IPS DF 6.9 (cell line): ENCODE results near the gene PADI3.
"Not testable (repeated sequence)": the region's sequence is repeated elsewhere in the genome, so short reads cannot be mapped to it uniquely, and the experiment has no call there.

Experiments
- DNase-seq: peaks from one replicate; pipeline ENCODE4 v3.0.0-alpha.2; 2013; ENCODE audit warnings: low read depth, low spot score
- H3K27ac ChIP-seq: one replicate; pipeline ENCODE4 v1.5.1; 2013; ENCODE audit warnings: low read length, control low read depth
- H3K27me3 ChIP-seq: 2 replicates; pipeline ENCODE4 v1.6.1; 2013; ENCODE audit warnings: mild to moderate bottlenecking, low read length; ENCODE audit not compliant: control insufficient read depth, insufficient read depth
- H3K36me3 ChIP-seq: 2 replicates; pipeline ENCODE4 v1.6.1; 2013; ENCODE audit warnings: low read length; ENCODE audit not compliant: control insufficient read depth, insufficient read depth
- H3K4me1 ChIP-seq: 2 replicates; pipeline ENCODE4 v1.6.1; 2013; ENCODE audit warnings: low read length; ENCODE audit not compliant: control insufficient read depth, insufficient read depth
- H3K4me3 ChIP-seq: 2 replicates; pipeline ENCODE4 v1.5.1; 2013; ENCODE audit warnings: mild to moderate bottlenecking, low read length
- H3K9me3 ChIP-seq: 2 replicates; pipeline ENCODE4 v1.6.1; 2013; ENCODE audit warnings: low read length, inconsistent platforms; ENCODE audit not compliant: control insufficient read depth, insufficient read depth
- WGBS: extraction: QIAGEN DNeasy Blood & Tissue Kit; methylation state at CpG from one replicate; pipeline ENCODE4 v1.1.7; 2013; ENCODE audit warnings: mixed read lengths, missing lambda C conversion rate; ENCODE audit not compliant: insufficient read length, insufficient coverage; 5-methylcytosine and 5-hydroxymethylcytosine counted together

The PADI3 gene

DNA sequence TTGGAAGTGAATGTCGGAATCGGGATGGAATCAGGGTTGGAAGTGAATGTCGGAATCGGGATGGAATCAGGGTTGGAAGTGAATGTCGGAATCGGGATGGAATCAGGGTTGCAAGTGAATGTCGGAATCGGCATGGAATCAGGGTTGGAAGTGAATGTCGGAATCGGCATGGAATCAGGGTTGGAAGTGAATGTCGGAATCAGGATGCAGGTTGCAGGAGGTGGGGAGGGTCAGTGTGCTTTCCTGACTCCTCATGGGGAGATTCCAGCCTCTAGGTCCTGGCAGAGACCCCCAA, 7.2 kb upstream of the PADI3 start:
- not testable (repeated sequence) for H3K4me3 ChIP-seq, H3K4me1 ChIP-seq, H3K27ac ChIP-seq, H3K27me3 ChIP-seq, H3K9me3 ChIP-seq, H3K36me3 ChIP-seq, DNase-seq
- WGBS: no CpG with 5 or more reads among the region's 11 CpGs

DNA sequence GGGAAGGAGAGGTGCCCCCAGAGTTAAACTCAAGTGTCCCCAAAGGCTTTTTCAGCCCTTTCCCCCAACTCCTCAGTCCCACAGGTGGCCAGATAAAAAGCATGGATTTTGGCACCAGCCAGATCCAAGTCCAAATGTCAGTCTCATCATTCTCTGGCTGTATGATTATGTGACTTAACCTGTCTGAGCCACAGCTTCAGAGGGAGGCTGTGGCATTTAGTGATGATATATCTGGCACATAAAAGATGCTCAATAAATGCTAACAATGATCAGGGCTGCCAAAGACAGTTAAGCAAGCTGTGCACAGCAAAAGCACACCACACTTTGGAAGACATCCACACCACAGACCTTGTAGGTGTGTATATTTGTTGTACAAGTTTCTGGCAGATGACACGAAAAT, 5.6 kb upstream of the PADI3 start:
- Histone ChIP-seq H3K9me3 (no peaks in the 10 kb centered on the region), H3K4me1 (0 out of 2 replicates have a peak, but pooled peaks cover 3% of the 10 kb centered on the region), H3K27me3 (no peaks in the 10 kb centered on the region), H3K4me3 (no peak overlapping the region), H3K36me3 (no peaks in the 10 kb centered on the region), H3K27ac (no peak overlapping the region)
- DNase-seq: no peak
- no CpG with 5 or more reads among the region's 1 CpG for WGBS

DNA sequence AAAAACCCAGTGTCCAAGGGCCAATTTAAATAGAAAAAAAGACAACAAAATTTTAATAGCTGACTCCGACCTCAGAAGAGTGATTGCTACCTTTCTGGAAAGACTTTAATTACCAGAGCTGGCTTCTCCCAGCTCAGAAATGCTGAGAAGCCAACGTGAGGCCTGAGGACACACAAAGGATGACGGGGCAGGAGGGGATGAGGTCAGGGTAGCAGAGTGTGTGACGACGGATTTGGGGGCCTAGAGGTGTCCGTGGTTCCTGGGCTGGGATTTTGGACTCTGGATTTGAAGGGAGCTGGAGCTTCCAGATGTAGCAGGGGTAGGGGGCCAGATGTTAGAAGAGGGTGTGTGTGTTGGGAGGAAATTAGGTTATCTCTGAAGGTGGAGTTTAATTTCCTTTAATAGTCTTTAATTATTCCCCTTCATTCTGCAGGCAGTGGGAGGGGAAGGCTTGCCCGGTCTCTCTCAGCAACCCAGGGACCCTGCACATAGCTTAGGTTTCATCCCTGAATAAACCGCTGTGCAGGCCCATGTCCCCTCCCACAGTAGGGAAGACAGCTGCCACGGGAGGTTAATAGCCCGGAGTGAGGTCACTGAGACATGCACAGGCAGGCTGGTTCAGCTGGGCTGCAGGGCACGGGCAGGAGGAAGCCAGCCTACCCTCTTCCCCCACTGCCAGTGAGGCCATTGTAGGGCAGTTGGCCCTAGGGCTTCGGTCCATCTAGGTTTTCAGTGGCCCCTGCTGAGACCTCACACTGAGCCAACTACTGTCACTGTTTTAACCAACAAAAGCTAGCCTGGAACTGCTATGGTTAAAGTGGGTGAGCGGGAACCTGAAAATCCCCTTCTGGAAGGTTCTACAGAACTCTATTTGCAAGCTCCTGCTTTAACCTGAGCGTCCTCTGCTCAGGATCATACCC, 3.8 kb upstream of the PADI3 start:
- DNase-seq: no peak
- no CpG with 5 or more reads among the region's 14 CpGs for WGBS
- Histone ChIP-seq H3K4me1 (0 out of 2 replicates have a peak, but pooled peaks cover 4% of the 10 kb centered on the region), H3K27me3 (no peaks in the 10 kb centered on the region), H3K36me3 (no peaks in the 10 kb centered on the region), H3K27ac (no peak overlapping the region), H3K4me3 (no peak overlapping the region), H3K9me3 (no peaks in the 10 kb centered on the region)

DNA sequence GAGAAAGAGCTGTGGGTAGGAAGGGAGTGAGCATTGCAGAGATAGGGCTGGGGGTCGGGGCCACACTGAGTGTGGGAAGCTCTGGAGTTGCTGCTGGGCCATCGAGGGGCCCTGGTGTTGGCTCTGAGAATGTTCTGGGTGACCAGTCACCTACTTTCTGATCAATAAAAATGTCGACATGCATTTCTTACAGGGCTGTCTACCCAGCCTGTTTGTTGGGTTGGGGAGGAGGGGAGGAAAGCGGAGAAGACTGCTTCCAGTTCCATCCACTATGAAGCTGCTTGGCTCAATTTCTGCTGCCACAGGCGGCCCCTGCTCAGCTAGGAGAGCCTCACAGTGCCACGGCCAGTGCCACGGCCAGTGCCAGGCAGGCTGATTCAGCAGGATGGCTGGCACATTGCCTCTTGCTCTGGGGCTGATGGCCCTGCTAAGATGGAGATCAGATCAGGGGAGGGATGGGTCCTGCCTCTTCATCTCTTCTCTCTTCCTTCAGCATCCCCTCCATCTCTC, 3.0 kb upstream of the PADI3 start:
- Histone ChIP-seq H3K9me3 (no peaks in the 10 kb centered on the region), H3K4me3 (no peak overlapping the region), H3K27ac (no peak overlapping the region), H3K4me1 (0 out of 2 replicates have a peak, but pooled peaks cover 4% of the 10 kb centered on the region), H3K36me3 (no peaks in the 10 kb centered on the region), H3K27me3 (no peaks in the 10 kb centered on the region)
- DNase-seq: no peak
- no CpG with 5 or more reads among the region's 7 CpGs for WGBS

DNA sequence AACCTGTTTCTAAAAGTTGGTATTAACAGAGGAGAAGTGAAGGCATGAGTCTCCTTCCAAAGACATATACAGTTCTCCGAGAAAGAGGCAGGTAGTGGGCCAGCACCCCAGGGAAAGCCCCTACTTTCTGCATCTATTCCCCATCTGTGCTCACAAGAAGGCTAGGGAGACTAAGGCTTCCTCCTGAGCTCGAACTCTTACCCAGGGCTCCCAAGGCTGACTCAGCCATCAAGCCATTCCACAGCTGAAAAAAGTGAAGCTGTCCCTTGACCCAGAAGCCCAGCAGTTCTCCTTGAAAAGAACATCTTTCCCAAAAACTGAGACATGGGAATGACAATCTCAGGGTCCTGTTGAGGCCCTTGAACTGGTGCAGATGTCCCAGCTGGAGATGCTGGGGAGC, 1.9 kb upstream of the PADI3 start:
- Histone ChIP-seq H3K27me3 (no peaks in the 10 kb centered on the region), H3K4me1 (0 out of 2 replicates have a peak, but pooled peaks cover 1% of the 10 kb centered on the region), H3K9me3 (no peaks in the 10 kb centered on the region), H3K36me3 (no peaks in the 10 kb centered on the region), H3K27ac (no peak overlapping the region), H3K4me3 (no peak overlapping the region)
- no peak for DNase-seq
- no CpG with 5 or more reads among the region's 2 CpGs for WGBS

DNA sequence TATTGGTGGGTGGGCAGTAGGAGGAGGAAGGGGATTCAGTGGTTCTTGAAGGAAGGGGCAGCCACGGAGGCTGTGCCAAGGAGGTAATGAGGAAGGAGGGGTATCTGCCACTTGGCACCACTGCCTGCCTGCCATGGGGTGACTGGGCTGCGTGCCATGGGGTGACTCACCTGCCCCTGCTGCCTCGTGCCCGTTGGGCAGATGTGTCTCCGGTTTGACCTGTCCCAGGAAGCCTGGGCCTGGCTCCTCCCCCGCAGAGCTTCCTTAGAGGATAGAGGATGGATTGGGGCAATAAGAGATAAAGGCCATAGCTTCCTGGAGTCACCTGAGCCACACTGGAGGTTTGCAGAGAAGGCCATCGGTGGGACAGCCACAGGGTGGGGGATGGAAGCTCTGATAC, 1.7 kb downstream of the PADI3 start:
- no peak overlapping the region for H3K4me3 ChIP-seq
- no peaks in the 10 kb centered on the region for H3K27me3 ChIP-seq
- no peak overlapping the region for H3K27ac ChIP-seq
- no peaks in the 10 kb centered on the region for H3K9me3 ChIP-seq
- no CpG with 5 or more reads among the region's 7 CpGs for WGBS
- H3K4me1 ChIP-seq: 0 out of 2 replicates have a peak, but pooled peaks cover 1% of the 10 kb centered on the region
- DNase-seq: no peak
- H3K36me3 ChIP-seq: no peaks in the 10 kb centered on the region

DNA sequence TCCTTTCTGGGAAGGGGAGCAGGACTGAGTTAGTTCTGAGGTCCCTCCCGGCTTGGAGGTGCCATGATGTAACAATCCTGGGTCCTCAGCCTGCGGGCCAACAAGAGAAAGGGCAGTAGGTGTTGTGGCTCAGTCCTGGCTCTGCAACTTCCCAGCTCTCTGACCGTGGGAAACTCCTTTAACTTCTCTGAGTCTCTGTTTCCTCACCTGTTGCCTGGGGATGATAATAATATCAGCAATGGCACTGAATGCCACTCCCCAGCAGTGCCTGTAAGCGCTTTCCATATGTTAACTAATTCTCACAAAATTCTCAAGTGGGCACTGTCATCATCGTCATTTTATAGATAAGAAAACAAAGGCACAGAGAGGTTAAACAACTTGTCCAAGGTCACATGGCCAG, 2.3 kb downstream of the PADI3 start:
- no peaks in the 10 kb centered on the region for H3K9me3 ChIP-seq
- H3K4me3 ChIP-seq: no peak overlapping the region
- DNase-seq: no peak
- H3K36me3 ChIP-seq: no peaks in the 10 kb centered on the region
- no CpG with 5 or more reads among the region's 5 CpGs for WGBS
- H3K27ac ChIP-seq: no peak overlapping the region
- H3K4me1 ChIP-seq: 0 out of 2 replicates have a peak, but pooled peaks cover 1% of the 10 kb centered on the region
- no peaks in the 10 kb centered on the region for H3K27me3 ChIP-seq

DNA sequence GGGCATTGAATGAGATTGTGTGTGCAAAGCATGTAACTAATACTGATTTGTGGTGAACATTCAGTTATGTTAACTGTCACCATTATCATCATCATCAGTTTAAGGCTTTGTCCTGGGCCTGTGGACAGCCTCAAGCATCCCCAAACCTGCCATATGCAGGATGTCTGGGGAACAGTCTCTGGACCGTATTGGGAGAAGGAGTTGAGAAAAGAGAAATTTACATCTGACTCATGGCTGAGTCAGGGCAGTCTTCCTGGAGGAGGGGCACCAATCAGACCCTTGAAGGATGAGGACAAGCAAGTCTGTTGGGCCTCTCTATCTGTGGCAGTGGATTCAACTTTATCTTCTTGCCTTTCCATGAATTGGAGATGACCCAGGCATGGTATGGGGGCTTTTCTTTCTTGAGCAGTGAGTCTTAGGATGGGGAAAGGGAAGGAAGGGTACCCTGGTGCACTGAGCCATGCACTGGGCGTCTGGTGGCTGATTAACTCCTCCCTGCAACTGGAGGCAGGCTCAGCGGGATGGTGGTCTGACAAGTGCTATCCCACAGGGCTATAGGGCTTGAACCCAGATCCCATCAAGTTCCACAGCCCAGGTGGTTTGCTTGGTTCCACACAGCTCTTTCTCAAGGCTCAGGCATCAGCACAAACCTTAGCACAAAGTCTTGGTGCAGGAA, 2.9 kb downstream of the PADI3 start:
- DNase-seq: no peak
- H3K27ac ChIP-seq: no peak overlapping the region
- no CpG with 5 or more reads among the region's 3 CpGs for WGBS

DNA sequence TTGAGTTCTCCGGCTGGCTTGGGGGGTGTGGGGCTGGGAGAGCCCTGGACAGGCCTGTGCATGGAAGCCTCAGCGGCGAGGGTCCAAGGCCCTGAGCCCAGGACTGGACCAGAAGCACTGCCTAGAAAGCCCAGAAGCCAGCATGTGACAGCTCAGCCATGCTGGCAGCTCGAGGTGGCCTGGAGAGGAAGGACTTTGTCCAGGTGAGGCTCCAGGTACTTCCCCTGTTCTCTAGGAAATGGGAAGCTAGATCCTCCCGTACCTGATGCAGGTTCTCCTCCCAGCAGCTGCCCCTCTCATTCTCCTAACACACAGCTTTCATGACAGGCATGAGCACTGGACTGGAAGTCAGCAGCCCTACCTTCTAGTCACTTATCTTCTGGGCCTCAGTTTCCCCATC, 6.4 kb downstream of the PADI3 start:
- H3K36me3 ChIP-seq: no peaks in the 10 kb centered on the region
- H3K27me3 ChIP-seq: no peaks in the 10 kb centered on the region
- peaks cover 2% of the 10 kb centered on the region; the same call in 1 of the 2 replicates for H3K4me1 ChIP-seq
- H3K4me3 ChIP-seq: no peak overlapping the region
- no CpG with 5 or more reads among the region's 5 CpGs for WGBS
- H3K27ac ChIP-seq: no peak overlapping the region
- no peaks in the 10 kb centered on the region for H3K9me3 ChIP-seq
- no peak for DNase-seq

More for the DNA sequence above, 2.9 kb downstream of the PADI3 start:
- no peak overlapping the region for H3K4me3 ChIP-seq
- no peaks in the 10 kb centered on the region for H3K9me3 ChIP-seq
- H3K36me3 ChIP-seq: no peaks in the 10 kb centered on the region
- 0 out of 2 replicates have a peak, but pooled peaks cover 1% of the 10 kb centered on the region for H3K4me1 ChIP-seq
- H3K27me3 ChIP-seq: no peaks in the 10 kb centered on the region

DNA sequence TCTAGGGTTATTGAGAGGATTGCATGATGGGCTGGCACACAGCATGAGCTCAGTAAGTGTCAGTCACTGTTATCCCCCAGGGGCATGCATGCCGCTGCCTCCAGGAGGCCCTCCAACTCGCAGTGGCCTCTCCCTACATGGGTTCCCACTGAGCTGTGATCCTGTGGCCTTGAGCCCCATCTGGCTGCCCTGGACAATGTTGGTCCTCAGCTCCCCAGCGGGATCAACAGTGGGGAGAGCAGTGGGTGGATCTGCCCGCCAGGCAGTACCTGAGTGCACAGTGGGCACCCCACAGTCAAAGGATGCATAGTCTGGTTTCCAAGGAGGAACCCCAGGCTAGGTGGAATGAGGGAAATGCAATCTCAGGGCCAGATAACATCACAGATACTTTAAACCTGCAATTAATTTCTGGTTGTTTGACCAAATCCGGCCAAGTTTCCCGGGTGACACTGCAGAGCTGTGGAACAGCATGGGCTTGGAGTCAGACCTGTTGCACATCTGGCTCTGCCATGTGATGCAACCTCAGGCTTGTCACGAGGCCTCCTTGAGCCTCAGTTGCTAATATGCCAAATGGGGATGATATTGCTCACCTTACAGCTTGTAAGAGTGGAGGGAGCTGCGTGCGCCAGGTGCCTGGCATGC, 9.3 kb downstream of the PADI3 start:
- no CpG with 5 or more reads among the region's 9 CpGs for WGBS
- H3K27ac ChIP-seq: no peak overlapping the region

More for the DNA sequence above, 9.3 kb downstream of the PADI3 start:
- Histone ChIP-seq H3K27me3 (no peaks in the 10 kb centered on the region), H3K4me3 (no peak overlapping the region), H3K36me3 (no peaks in the 10 kb centered on the region), H3K9me3 (no peaks in the 10 kb centered on the region), H3K4me1 (peaks cover 2% of the 10 kb centered on the region; the same call in 1 of the 2 replicates)
- no peak for DNase-seq
